HEK293 (cell line): Measurements from ENCODE around the gene SMCP.

Source experiments
- CTCF ChIA-PET: fragments of 350-600 bp; formaldehyde crosslinking; extraction: SDS; loops from one replicate; lab custom pipeline; 2021; ENCODE audit warnings: antibody characterized with exemption; lab: Yijun Ruan, JAX
- POLR2A ChIA-PET: fragments of 300-600 bp; formaldehyde crosslinking; extraction: SDS; loops from one replicate; lab custom pipeline; 2020; ENCODE audit warnings: antibody characterized with exemption, inconsistent platforms; lab: Yijun Ruan, JAX
- H3K27ac ChIP-seq: fragments of 200-500 bp; sonication (Bioruptor generic); 2 replicates; pipeline ENCODE4 v1.5.1; 2014; ENCODE audit warnings: low read depth, low read length, control low read depth, inconsistent platforms; ENCODE audit errors: extremely low read depth
- H3K36me3 ChIP-seq, 2 experiments: fragments of 200-500 bp in 1 of 2; sonication (Bioruptor generic) in 1 of 2; 1 replicate in 1 of 2; 2 replicates in 1 of 2; pipeline ENCODE4 v1.5.1; 2014 to 2017; ENCODE audit warnings: inconsistent platforms in 2 of 2, low read length in 2 of 2; ENCODE audit not compliant: control insufficient read depth in 2 of 2, insufficient read depth in 1 of 2
- H3K4me1 ChIP-seq: fragments of 200-500 bp; sonication (Bioruptor generic); 2 replicates; pipeline ENCODE4 v1.5.1; 2014; ENCODE audit warnings: mild to moderate bottlenecking, low read length, inconsistent platforms; ENCODE audit not compliant: control insufficient read depth, insufficient read depth
- H3K4me3 ChIP-seq: 2 replicates; pipeline ENCODE4 v1.5.1; 2011; ENCODE audit warnings: low read depth, mild to moderate bottlenecking, control low read depth, low read length, moderate library complexity
- H3K9me3 ChIP-seq: fragments of 200-500 bp; sonication (Bioruptor generic); 2 replicates; pipeline ENCODE4 v1.5.1; 2014; ENCODE audit warnings: low read depth, low read length, inconsistent platforms; ENCODE audit not compliant: control insufficient read depth, insufficient read depth
- REPIN1 ChIP-seq: fragments of 450-650 bp; formaldehyde crosslinking; IDR thresholded peaks from 2 replicates; pipeline ENCODE4 v1.5.1; 2017; ENCODE audit warnings: missing biosample characterization, missing genetic modification characterization, low read depth
- SCRT1 ChIP-seq: fragments of 450-650 bp; formaldehyde crosslinking; IDR thresholded peaks from 2 replicates; pipeline ENCODE4 v1.5.1; 2016; ENCODE audit warnings: missing biosample characterization, missing genetic modification characterization, borderline replicate concordance
- ZBTB17 ChIP-seq: fragments of 450-650 bp; formaldehyde crosslinking; IDR thresholded peaks from 2 replicates; pipeline ENCODE4 v1.5.1; 2016; ENCODE audit warnings: missing biosample characterization, missing genetic modification characterization
- ZNF138 ChIP-seq: fragments of 450-650 bp; formaldehyde crosslinking; IDR thresholded peaks from 2 replicates; pipeline ENCODE4 v1.5.1; 2016; ENCODE audit warnings: missing biosample characterization, missing genetic modification characterization, borderline replicate concordance
- ZNF146 ChIP-seq: fragments of 450-650 bp; formaldehyde crosslinking; IDR thresholded peaks from 2 replicates; pipeline ENCODE4 v1.5.1; 2016; ENCODE audit warnings: missing biosample characterization, missing genetic modification characterization
- ZNF169 ChIP-seq: fragments of 450-650 bp; formaldehyde crosslinking; IDR thresholded peaks from 2 replicates; pipeline ENCODE4 v1.5.1; 2016; ENCODE audit warnings: missing biosample characterization, missing genetic modification characterization
- ZNF175 ChIP-seq: fragments of 450-650 bp; formaldehyde crosslinking; IDR thresholded peaks from 2 replicates; pipeline ENCODE4 v1.5.1; 2016; ENCODE audit warnings: missing biosample characterization, missing genetic modification characterization
- ZNF335 ChIP-seq: fragments of 450-650 bp; formaldehyde crosslinking; conservative IDR thresholded peaks from 2 replicates; pipeline ENCODE4 v1.5.1; 2016; ENCODE audit warnings: missing biosample characterization, missing genetic modification characterization
- ZNF350 ChIP-seq: fragments of 450-650 bp; formaldehyde crosslinking; IDR thresholded peaks from 2 replicates; pipeline ENCODE4 v1.5.0; 2017; ENCODE audit warnings: missing biosample characterization, mild to moderate bottlenecking, missing genetic modification characterization
- ZNF37A ChIP-seq: fragments of 450-650 bp; IDR thresholded peaks from 2 replicates; pipeline ENCODE4 v1.5.1; 2018; ENCODE audit warnings: missing biosample characterization, missing genetic modification characterization
- ZNF548 ChIP-seq: fragments of 450-650 bp; formaldehyde crosslinking; IDR thresholded peaks from 2 replicates; pipeline ENCODE4 v1.5.1; 2016; ENCODE audit warnings: missing biosample characterization, missing genetic modification characterization
- ZNF610 ChIP-seq: fragments of 450-650 bp; formaldehyde crosslinking; IDR thresholded peaks from 2 replicates; pipeline ENCODE4 v1.5.1; 2016; ENCODE audit warnings: missing biosample characterization, missing genetic modification characterization, borderline replicate concordance
- ZNF654 ChIP-seq: fragments of 450-650 bp; formaldehyde crosslinking; IDR thresholded peaks from 2 replicates; pipeline ENCODE4 v1.5.1; 2016; ENCODE audit warnings: low read depth, missing biosample characterization, missing genetic modification characterization
- ZNF660 ChIP-seq: fragments of 450-650 bp; IDR thresholded peaks from 2 replicates; pipeline ENCODE4 v1.5.1; 2018; ENCODE audit warnings: missing biosample characterization, mild to moderate bottlenecking, missing genetic modification characterization
- ZNF76 ChIP-seq: fragments of 450-650 bp; formaldehyde crosslinking; IDR thresholded peaks from 2 replicates; pipeline ENCODE4; 2016; ENCODE audit warnings: low read depth, missing biosample characterization, missing genetic modification characterization, borderline replicate concordance
- TF ChIP-seq, protein P1 (sequence below): fragments of 450-650 bp; formaldehyde crosslinking; IDR thresholded peaks from 2 replicates; pipeline ENCODE4 v1.5.1; 2016; ENCODE audit warnings: missing biosample characterization, missing genetic modification characterization, low read depth
- TF ChIP-seq, protein P2 (sequence below): fragments of 450-650 bp; IDR thresholded peaks from 2 replicates; pipeline ENCODE4 v1.5.1; 2018; ENCODE audit warnings: missing biosample characterization, missing genetic modification characterization
- TF ChIP-seq, protein P3 (sequence below): fragments of 450-650 bp; formaldehyde crosslinking; IDR thresholded peaks from 2 replicates; pipeline ENCODE4 v1.5.1; 2016; ENCODE audit warnings: missing biosample characterization, missing genetic modification characterization
- TF ChIP-seq, protein P4 (sequence below): fragments of 450-650 bp; formaldehyde crosslinking; IDR thresholded peaks from 2 replicates; pipeline ENCODE4 v1.5.1; 2016; ENCODE audit warnings: missing biosample characterization, missing genetic modification characterization

The SMCP gene

DNA sequence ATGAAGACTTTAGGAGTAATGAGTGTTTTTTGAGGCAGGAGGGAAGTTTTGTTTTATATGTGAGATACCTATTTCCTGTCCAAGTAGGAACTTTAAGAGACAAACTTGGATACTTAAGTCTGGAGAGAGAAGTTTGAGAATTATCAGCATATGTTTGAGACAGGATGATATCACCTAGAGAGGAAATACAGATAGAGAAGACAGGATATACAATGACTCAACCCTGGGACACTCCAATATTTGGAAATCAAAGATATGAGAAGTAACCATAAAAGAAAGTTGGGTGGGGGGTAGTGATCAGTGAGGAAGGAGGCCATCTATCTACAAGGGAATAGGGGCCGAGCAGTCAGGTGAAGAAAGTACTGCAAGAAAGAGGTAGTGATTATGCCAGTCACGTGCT, 11.8 kb upstream of the SMCP start:
- POLR2A ChIA-PET, result no interaction called here
- Histone ChIP-seq H3K27ac (no peak overlapping the region), H3K36me3 (no peaks in the 10 kb centered on the region), H3K4me3 (no peak overlapping the region), H3K9me3 (no peaks in the 10 kb centered on the region), H3K4me1 (no peaks in the 10 kb centered on the region)
- CTCF ChIA-PET, result interaction anchor here (1.0 to 1.4 kb wide), 2 partner anchors 212 to 326 kb away, joined by 4 to 6 read pairs; no protein-coding TSS in a partner anchor
- no peak for TF ChIP-seq ZNF138 (tag by site-specific recombination)
- TF ChIP-seq ZNF169, result no peak
- TF ChIP-seq, protein P1, sequence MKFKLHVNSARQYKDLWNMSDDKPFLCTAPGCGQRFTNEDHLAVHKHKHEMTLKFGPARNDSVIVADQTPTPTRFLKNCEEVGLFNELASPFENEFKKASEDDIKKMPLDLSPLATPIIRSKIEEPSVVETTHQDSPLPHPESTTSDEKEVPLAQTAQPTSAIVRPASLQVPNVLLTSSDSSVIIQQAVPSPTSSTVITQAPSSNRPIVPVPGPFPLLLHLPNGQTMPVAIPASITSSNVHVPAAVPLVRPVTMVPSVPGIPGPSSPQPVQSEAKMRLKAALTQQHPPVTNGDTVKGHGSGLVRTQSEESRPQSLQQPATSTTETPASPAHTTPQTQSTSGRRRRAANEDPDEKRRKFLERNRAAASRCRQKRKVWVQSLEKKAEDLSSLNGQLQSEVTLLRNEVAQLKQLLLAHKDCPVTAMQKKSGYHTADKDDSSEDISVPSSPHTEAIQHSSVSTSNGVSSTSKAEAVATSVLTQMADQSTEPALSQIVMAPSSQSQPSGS (tag by site-specific recombination), result no peak
- no peak for TF ChIP-seq ZNF76 (tag by site-specific recombination)
- TF ChIP-seq ZNF610 (tag by site-specific recombination), result no peak
- TF ChIP-seq, protein P2, sequence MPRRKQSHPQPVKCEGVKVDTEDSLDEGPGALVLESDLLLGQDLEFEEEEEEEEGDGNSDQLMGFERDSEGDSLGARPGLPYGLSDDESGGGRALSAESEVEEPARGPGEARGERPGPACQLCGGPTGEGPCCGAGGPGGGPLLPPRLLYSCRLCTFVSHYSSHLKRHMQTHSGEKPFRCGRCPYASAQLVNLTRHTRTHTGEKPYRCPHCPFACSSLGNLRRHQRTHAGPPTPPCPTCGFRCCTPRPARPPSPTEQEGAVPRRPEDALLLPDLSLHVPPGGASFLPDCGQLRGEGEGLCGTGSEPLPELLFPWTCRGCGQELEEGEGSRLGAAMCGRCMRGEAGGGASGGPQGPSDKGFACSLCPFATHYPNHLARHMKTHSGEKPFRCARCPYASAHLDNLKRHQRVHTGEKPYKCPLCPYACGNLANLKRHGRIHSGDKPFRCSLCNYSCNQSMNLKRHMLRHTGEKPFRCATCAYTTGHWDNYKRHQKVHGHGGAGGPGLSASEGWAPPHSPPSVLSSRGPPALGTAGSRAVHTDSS, result no peak
- TF ChIP-seq ZBTB17, result no peak
- no peak for TF ChIP-seq ZNF37A
- no peak for TF ChIP-seq ZNF335
- TF ChIP-seq ZNF350 (tag by site-specific recombination), result no peak
- no peak for TF ChIP-seq ZNF548 (tag by site-specific recombination)

DNA sequence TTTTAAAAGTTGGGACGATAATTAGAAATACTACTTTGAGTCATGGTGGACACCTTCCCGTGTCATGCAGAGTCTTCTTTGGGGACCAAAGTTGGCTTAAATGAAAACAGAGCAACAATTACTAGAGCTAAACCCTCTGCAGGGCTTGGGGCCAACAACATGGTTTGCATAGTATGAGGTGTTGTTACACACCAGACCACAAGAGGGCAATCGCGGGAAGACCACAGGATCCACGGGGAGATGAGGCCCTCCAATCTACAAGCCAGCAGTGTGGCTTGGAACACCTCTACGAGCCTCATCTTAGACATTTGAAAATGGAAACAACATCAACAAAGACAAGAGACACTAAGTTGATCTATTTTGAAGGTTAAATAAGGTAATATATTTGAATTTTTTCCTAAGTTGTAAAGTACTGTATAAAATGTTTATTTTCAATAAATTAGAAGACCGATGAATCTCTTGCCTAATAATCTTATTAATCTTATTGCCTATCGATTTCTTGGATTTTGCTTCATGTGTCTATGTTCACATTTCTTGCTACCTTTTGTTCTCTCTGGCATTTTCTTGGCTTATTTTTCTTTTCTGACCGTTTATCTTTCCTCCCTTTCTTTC, 8.2 kb upstream of the SMCP start:
- no peak overlapping the region for H3K4me3 ChIP-seq
- POLR2A ChIA-PET, result no interaction called here
- H3K4me1 ChIP-seq, result no peaks in the 10 kb centered on the region
- no peaks in the 10 kb centered on the region for H3K36me3 ChIP-seq
- H3K27ac ChIP-seq, result no peak overlapping the region
- TF ChIP-seq ZBTB17, result no peak
- TF ChIP-seq SCRT1 (tag by site-specific recombination), result no peak
- TF ChIP-seq, protein P3, sequence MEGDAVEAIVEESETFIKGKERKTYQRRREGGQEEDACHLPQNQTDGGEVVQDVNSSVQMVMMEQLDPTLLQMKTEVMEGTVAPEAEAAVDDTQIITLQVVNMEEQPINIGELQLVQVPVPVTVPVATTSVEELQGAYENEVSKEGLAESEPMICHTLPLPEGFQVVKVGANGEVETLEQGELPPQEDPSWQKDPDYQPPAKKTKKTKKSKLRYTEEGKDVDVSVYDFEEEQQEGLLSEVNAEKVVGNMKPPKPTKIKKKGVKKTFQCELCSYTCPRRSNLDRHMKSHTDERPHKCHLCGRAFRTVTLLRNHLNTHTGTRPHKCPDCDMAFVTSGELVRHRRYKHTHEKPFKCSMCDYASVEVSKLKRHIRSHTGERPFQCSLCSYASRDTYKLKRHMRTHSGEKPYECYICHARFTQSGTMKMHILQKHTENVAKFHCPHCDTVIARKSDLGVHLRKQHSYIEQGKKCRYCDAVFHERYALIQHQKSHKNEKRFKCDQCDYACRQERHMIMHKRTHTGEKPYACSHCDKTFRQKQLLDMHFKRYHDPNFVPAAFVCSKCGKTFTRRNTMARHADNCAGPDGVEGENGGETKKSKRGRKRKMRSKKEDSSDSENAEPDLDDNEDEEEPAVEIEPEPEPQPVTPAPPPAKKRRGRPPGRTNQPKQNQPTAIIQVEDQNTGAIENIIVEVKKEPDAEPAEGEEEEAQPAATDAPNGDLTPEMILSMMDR (tag by site-specific recombination), result 0 out of 2 replicates have a peak, but pooled peaks have one; percentile 21
- TF ChIP-seq ZNF146 (tag by site-specific recombination), result no peak
- TF ChIP-seq REPIN1 (tag by site-specific recombination), result no peak
- no peak for TF ChIP-seq ZNF175 (tag by site-specific recombination)
- TF ChIP-seq ZNF660 (tag by site-specific recombination), result no peak
- 0 out of 2 replicates have a peak, but pooled peaks have one; percentile 32 for TF ChIP-seq ZNF654
- TF ChIP-seq, protein P4, sequence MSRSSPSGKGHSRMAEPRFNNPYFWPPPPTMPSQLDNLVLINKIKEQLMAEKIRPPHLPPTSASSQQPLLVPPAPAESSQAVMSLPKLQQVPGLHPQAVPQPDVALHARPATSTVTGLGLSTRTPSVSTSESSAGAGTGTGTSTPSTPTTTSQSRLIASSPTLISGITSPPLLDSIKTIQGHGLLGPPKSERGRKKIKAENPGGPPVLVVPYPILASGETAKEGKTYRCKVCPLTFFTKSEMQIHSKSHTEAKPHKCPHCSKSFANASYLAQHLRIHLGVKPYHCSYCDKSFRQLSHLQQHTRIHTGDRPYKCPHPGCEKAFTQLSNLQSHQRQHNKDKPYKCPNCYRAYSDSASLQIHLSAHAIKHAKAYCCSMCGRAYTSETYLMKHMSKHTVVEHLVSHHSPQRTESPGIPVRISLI (tag by site-specific recombination), result no peak
- CTCF ChIA-PET, result interaction anchor here (0.6 to 6.7 kb wide), 39 partner anchors 9 to 1956 kb away, joined by 3 to 71 read pairs (median 4); partner anchors contain the start of genes IVL, LCE2D and SMCP
- no peaks in the 10 kb centered on the region for H3K9me3 ChIP-seq
